ENCODE results near the gene USP40. TPM values are rescaled to one million over a fixed set of nuclear protein-coding genes. Genes with fewer than 3 reads are reported as not detected.

The USP40 gene
- total RNA-seq, 1 donor from 2014 or later: 21.8 TPM

DNA sequence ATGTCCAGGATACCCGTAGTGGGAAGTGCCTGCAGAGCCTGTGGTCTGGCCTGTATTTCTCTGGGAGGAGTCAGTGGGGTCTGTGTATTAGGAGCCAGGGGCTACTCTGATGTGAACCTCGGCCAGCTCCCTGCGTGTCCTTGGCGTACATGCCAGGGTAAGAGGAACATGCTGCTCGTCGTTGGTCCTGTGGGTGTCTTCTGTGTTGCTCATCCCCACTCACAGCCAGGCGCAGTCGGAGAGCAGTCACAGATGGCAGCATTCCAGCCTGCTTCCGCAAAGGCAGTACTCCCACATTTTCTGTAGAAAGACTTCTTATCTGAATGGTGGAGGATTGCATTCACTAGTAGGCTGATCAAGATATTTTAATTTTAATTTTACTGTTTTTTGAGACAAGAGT lies 127.4 kb downstream of the USP40 start:
- peak; percentile 64 for DNase-seq
- peak; percentile 8 for ATAC-seq
- intact Hi-C loops (cut with micrococcal nuclease): no loop called here

- DNase-seq (no peak), ATAC-seq (no peak)
- intact Hi-C loops (cut with micrococcal nuclease): no loop called here
These were observed 127.9 kb downstream of the USP40 start for GRCh38 chr2:233438573-233439147.

- no peak for ATAC-seq
- intact Hi-C loops (cut with micrococcal nuclease): no loop called here
These were observed 129.1 kb downstream of the USP40 start for GRCh38 chr2:233437439-233437955.

DNA sequence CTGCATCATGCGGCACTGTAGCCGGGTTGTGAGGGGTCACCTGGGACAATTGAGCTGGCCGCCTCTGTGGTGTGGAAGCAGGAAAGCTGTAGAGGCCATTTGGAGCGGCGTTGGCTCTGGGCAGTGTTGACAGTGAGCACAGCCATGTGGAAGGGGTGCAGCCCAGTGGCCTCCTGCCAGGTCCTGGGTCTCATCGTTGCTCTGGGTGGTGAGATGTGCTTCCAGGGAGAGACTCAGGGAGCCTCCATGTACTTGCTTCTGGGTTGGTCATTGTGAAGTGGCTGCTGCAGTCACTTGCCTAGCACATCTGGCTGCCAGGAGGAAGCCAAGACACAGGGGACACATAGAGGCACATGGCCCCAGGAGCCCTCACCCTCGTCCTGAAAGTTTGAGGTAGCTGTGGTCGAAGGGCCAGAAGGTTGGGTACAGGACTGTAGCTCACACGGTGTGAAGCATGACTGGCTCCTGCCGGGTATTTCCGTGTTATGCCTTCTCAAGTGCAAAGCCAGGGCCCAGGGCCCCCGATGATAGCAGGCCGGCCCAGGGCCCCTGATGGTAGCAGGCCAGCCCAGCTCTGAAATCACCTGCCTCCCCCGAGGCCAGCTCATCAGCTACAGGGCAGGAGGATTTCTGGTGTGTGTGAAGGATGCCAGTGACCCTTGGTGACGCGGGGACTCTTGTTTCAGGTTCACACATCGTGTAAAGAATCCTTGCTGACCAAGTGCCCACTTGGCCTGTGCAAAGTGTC lies 129.7 kb downstream of the USP40 start:
- ATAC-seq: peak; percentile 78
- intact Hi-C loops (cut with micrococcal nuclease): no loop called here

More at GRCh38 chr2:233437439-233437955, 129.1 kb downstream of the USP40 start:
- DNase-seq: no peak

GRCh38 chr2:233436191-233436581 lies 130.4 kb downstream of the USP40 start:
- intact Hi-C loops (cut with micrococcal nuclease): no loop called here
- no peak for DNase-seq
- peak; percentile 42 for ATAC-seq

More for the DNA sequence above, 129.7 kb downstream of the USP40 start:
- peak; percentile 72 for DNase-seq

DNA sequence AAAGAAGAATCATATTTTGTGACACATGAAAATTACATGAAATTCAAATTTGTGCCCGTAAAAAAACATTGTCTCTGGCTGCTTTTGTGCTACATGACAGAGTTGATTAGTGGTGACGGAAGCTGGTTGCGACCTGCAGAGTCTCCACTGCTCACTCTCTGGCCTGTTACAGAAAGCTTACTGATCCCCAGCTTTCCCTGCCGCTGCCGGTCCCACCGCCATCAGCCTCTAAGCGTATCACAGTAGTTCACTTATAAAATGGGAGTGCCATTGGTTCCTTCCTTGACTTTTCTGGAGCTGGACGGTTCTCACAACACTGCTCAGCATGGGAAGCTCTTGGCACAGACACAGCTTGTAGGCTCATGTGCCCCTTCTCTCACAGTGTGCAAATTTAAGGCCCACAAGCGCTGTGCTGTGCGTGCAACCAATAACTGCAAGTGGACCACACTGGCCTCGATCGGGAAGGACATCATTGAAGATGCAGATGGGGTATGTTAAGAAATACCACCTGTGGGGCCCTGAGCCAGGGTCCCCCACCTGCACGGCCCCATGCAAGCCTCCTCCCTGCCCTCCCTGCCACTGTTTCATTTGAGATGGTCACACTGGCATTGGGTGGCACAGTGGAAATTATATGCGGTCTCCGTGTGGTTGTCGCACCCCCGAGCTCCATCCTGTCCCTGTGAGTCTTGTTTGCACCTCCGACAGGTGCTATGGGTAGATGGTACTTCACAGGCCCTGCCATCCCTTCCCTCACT lies 131.0 kb downstream of the USP40 start:
- ATAC-seq: no peak
- intact Hi-C loops (cut with micrococcal nuclease): no loop called here

DNA sequence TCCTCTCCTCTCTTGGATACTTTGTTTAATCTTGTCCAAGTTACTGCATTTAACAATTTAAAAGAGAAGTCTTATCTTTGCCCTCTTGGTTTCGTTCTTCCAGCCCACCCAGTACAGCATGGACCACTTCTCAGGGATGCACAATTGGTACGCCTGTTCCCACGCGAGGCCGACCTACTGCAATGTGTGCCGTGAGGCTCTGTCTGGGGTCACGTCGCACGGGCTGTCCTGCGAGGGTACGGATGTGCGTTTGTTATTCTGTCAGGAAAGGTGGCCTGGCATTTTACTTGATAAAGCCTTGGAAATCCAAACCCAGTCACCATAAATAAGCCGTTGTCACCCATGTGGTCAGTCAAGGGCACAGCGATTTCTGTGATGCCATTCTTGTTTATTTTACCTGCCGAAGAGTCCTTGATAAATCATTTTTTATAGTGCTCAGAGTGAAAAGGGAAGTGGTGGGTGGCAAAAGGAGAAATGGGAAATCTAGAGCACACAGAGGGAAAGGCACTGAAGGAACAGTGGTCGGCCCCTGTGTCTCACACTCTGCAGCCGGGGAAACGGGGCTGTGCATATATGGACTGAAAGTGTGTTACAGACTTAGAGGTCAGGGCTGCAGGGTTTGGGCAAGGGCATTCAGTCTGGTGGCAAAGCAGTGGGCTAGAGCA lies 131.8 kb downstream of the USP40 start:
- no peak for ATAC-seq
- no peak for DNase-seq
- intact Hi-C loops (cut with micrococcal nuclease): no loop called here

More for the DNA sequence above, 131.0 kb downstream of the USP40 start:
- DNase-seq: no peak

DNA sequence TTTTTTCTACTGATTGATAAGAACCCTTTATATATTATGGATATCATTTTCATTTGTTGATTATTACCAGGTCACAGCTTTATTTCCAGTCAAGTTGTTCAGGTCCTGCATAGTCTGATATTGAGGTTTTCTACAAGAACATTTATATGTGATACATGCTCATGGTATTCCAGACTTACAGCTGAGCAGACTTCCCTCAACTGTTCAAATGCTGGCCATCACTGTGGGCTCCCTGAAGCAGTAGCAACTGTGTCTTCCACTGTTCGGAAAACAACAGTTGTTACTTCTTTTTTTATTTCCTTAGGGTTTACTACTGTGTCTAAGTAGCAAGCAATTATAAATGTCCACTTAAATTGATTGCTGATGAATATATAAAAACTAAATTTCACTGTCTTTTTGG lies 132.8 kb downstream of the USP40 start:
- intact Hi-C loops (cut with micrococcal nuclease): no loop called here
- no peak for DNase-seq
- ATAC-seq: no peak

- no peak for DNase-seq
- intact Hi-C loops (cut with micrococcal nuclease): no loop called here
- no peak for ATAC-seq
These were observed 133.6 kb downstream of the USP40 start for GRCh38 chr2:233433029-233433428.

GRCh38 chr2:233430651-233431050 lies 135.9 kb downstream of the USP40 start:
- DNase-seq: no peak
- no peak for ATAC-seq
- intact Hi-C loops (cut with micrococcal nuclease): no loop called here

GRCh38 chr2:233430081-233430480 lies 136.5 kb downstream of the USP40 start:
- ATAC-seq: no peak
- intact Hi-C loops (cut with micrococcal nuclease): no loop called here

DNA sequence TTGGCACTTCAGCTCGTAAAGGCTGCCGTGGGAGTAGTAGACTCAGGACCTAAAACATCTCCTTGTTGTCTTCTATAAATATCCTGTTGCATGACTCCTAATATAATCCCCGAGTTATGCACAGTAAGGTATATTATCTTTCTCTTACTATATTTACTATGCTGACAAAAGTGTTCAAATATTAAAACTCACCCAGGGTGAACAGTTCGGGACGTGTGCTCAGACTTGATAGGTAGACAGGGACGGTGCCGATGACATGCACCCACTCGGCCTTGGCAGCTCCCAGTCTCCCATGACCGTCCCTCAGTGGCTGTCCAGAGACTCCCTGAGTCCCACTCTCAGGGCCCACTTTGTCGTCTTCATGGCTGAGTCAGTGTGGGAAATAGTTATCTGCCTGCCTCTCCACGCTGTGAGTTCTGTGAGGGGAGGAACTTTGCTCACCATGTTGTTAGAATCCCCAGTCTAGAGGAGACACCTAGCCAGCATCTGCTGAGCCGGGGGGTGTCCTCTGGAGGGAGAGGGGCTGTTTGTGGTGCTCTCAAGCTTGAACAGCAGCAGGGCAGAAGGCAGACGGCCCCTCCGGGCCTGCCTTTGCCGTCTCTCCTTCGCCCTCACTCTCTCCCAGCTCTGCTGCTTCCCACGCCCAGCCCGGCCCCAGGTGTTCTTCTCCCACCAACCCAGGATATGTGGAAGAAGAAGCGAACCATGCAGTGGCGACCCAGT lies 137.2 kb downstream of the USP40 start:
- intact Hi-C loops (cut with micrococcal nuclease): no loop called here
- ATAC-seq (peak; percentile 75), DNase-seq (no peak)

More at GRCh38 chr2:233430081-233430480, 136.5 kb downstream of the USP40 start:
- no peak for DNase-seq

DNA sequence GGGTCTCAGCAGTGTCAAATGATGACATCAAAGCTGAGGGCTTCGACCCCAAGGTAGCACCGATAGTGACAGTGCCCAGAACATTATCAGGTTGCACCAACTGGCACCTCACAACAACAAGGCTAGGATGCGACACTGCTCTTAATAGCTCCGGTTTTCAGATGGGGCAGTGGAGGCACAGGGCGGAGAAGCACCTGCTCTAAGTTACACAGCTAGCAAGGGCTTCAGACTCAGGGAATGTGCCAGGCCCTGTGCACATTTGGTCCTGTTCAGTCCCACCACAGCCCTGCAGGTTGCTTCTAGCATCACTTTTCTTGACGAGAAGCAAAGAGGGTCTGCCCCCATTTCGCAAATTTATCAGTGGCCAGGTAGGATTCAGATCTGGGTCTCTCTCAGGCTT lies 138.1 kb downstream of the USP40 start:
- intact Hi-C loops (cut with micrococcal nuclease): no loop called here
- ATAC-seq (no peak), DNase-seq (no peak)

DNA sequence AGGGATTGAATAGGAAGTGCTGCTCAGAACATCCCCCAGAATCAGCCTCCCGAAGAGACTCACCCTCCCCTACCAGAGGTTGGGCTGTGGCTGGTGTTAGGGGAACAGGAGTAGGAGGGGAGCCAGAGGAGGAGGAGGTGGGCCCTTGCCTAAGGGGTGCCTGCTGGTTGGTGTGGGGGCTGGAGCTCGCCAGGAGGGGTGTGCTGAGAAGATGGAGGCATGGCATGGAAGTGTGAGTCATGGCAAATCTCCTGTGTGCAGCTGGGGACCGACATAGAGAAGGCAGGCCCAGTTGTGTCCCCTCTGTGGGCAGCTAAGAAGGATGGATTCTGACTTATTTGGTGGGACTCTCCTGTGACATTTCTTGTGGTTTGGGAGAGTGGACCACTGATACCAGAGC lies 138.6 kb downstream of the USP40 start:
- ATAC-seq (no peak), DNase-seq (no peak)
- intact Hi-C loops (cut with micrococcal nuclease): no loop called here

GRCh38 chr2:233426619-233427342 lies 139.8 kb downstream of the USP40 start:
- ATAC-seq (no peak), DNase-seq (no peak)
- intact Hi-C loops (cut with micrococcal nuclease): no loop called here
